DOHH2 (cell line): Measurements from ENCODE around the gene OIT3.

Experiments used
- H3F3A ChIP-seq: fragments of 200-600 bp; sonication (generic), shearing (Covaris generic); 2 replicates; pipeline ENCODE4 v1.6.0; 2016; ENCODE audit warnings: antibody characterized with exemption, mild to moderate bottlenecking; ENCODE audit not compliant: control insufficient read depth, insufficient read depth
- H3K27ac ChIP-seq: fragments of 200-600 bp; sonication (generic); 2 replicates; pipeline ENCODE4 v1.5.1; 2014; ENCODE audit warnings: low read depth, mild to moderate bottlenecking, low read length, moderate library complexity
- H3K27me3 ChIP-seq: fragments of 200-600 bp; sonication (generic); 2 replicates; pipeline ENCODE4 v1.6.1; 2014; ENCODE audit warnings: mild to moderate bottlenecking, low read length, mixed read lengths; ENCODE audit not compliant: control insufficient read depth
- H3K36me3 ChIP-seq: fragments of 200-600 bp; sonication (generic); 2 replicates; pipeline ENCODE4 v1.6.1; 2014; ENCODE audit warnings: mild to moderate bottlenecking, low read length, moderate library complexity, mixed read lengths; ENCODE audit not compliant: control insufficient read depth
- H3K4me1 ChIP-seq: fragments of 200-600 bp; sonication (generic); 2 replicates; pipeline ENCODE4 v1.6.1; 2014; ENCODE audit warnings: mild to moderate bottlenecking, low read length, mixed read lengths; ENCODE audit not compliant: control insufficient read depth
- H3K4me2 ChIP-seq: fragments of 200-600 bp; sonication (generic); 2 replicates; pipeline ENCODE4 v1.6.0; 2014; ENCODE audit warnings: mild to moderate bottlenecking, low read length, moderate library complexity
- H3K4me3 ChIP-seq: fragments of 200-600 bp; sonication (generic); 2 replicates; pipeline ENCODE4 v1.5.1; 2014; ENCODE audit warnings: mild to moderate bottlenecking, low read length, mixed read lengths
- H3K79me2 ChIP-seq: fragments of 200-600 bp; sonication (generic); 2 replicates; pipeline ENCODE4 v1.6.1; 2014; ENCODE audit warnings: mild to moderate bottlenecking, low read length, mixed read lengths; ENCODE audit not compliant: control insufficient read depth
- H3K9me2 ChIP-seq: fragments of 200-600 bp; sonication (generic); replicated peaks from 2 replicates; pipeline ENCODE4 v1.6.1; 2014; ENCODE audit warnings: mild to moderate bottlenecking, low read length, mixed read lengths; ENCODE audit not compliant: control insufficient read depth
- H3K9me3 ChIP-seq: fragments of 200-600 bp; sonication (generic); 2 replicates; pipeline ENCODE4 v1.6.1; 2014; ENCODE audit warnings: antibody characterized with exemption, low read length, mixed read lengths; ENCODE audit not compliant: control insufficient read depth, insufficient read depth
- H4K20me1 ChIP-seq: fragments of 200-600 bp; sonication (generic); 2 replicates; pipeline ENCODE4 v1.6.0; 2014; ENCODE audit warnings: low read depth, mild to moderate bottlenecking, antibody characterized with exemption, low read length, moderate library complexity; ENCODE audit not compliant: control insufficient read depth, insufficient read depth
- EZH2phosphoT487 ChIP-seq: fragments of 200-600 bp; sonication (generic); IDR thresholded peaks from 2 replicates; pipeline ENCODE4 v1.6.1; 2017; ENCODE audit warnings: borderline replicate concordance, mild to moderate bottlenecking, antibody characterized with exemption, low read length, moderate library complexity, mixed read lengths
- TF ChIP-seq, protein P1 (sequence below): fragments of 200-600 bp; sonication (generic); IDR thresholded peaks from one replicate; pipeline ENCODE4 v1.5.1; 2014; ENCODE audit warnings: antibody characterized with exemption, mild to moderate bottlenecking, low read depth, low read length; ENCODE audit not compliant: poor library complexity, severe bottlenecking

Gene OIT3

DNA sequence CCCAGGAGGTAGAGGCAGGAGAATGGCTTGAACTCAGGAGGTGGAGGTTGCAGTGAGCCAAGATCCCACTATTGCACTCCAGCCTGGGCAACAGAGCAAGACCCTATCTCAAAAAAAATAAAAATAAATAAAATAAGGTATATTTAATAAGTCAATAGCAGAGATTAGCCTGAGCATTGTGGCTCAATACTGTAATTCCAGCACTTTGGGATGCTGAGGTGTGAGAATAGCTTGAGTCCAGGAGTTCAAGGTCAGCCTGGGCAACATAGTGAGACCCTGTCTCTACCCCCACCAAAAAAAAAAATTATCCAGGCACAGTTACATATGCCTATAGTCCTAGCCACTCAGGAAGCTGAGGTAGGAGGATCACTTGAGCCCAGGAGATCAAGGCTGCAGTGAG is 38.4 kb upstream of the OIT3 start:
- Histone ChIP-seq H3F3A (no peaks in the 10 kb centered on the region), H3K27me3 (no peaks in the 10 kb centered on the region), H3K4me3 (no peak overlapping the region), H3K4me1 (no peaks in the 10 kb centered on the region), H3K36me3 (no peaks in the 10 kb centered on the region), H4K20me1 (no peaks in the 10 kb centered on the region), H3K79me2 (no peaks in the 10 kb centered on the region), H3K9me2 (no peaks in the 10 kb centered on the region), H3K9me3 (peaks cover 8% of the 10 kb centered on the region; the same call in 1 of the 2 replicates), H3K27ac (no peak overlapping the region), H3K4me2 (no peak overlapping the region)
- TF ChIP-seq, protein P1, sequence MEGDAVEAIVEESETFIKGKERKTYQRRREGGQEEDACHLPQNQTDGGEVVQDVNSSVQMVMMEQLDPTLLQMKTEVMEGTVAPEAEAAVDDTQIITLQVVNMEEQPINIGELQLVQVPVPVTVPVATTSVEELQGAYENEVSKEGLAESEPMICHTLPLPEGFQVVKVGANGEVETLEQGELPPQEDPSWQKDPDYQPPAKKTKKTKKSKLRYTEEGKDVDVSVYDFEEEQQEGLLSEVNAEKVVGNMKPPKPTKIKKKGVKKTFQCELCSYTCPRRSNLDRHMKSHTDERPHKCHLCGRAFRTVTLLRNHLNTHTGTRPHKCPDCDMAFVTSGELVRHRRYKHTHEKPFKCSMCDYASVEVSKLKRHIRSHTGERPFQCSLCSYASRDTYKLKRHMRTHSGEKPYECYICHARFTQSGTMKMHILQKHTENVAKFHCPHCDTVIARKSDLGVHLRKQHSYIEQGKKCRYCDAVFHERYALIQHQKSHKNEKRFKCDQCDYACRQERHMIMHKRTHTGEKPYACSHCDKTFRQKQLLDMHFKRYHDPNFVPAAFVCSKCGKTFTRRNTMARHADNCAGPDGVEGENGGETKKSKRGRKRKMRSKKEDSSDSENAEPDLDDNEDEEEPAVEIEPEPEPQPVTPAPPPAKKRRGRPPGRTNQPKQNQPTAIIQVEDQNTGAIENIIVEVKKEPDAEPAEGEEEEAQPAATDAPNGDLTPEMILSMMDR: no peak
- no peak for TF ChIP-seq EZH2phosphoT487

DNA sequence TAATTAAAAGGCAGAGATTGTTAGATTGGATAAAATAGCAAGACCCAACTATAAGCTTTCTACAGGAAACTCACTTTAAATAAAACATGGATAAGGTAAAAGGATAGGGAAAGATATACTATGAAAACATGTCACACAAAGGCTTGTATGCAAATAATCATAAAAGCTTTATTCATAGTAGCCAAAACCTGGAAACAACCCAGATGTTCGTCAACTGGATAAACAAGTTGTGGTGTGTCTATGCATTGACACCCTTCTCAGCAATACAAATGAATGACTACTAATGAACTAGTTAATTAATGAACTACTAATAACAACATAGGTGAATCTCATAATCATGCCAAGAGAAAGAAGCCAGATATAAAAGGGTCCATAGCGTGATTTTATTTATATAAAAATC is 37.7 kb upstream of the OIT3 start:
- TF ChIP-seq EZH2phosphoT487: no peak
- TF ChIP-seq, protein P1: no peak
- Histone ChIP-seq H4K20me1 (no peaks in the 10 kb centered on the region), H3K9me2 (no peaks in the 10 kb centered on the region), H3K27me3 (no peaks in the 10 kb centered on the region), H3K36me3 (no peaks in the 10 kb centered on the region), H3K9me3 (peaks cover 8% of the 10 kb centered on the region; the same call in 1 of the 2 replicates), H3K27ac (no peak overlapping the region), H3K4me1 (no peaks in the 10 kb centered on the region), H3K4me2 (no peak overlapping the region), H3F3A (no peaks in the 10 kb centered on the region), H3K4me3 (no peak overlapping the region), H3K79me2 (no peaks in the 10 kb centered on the region)

DNA sequence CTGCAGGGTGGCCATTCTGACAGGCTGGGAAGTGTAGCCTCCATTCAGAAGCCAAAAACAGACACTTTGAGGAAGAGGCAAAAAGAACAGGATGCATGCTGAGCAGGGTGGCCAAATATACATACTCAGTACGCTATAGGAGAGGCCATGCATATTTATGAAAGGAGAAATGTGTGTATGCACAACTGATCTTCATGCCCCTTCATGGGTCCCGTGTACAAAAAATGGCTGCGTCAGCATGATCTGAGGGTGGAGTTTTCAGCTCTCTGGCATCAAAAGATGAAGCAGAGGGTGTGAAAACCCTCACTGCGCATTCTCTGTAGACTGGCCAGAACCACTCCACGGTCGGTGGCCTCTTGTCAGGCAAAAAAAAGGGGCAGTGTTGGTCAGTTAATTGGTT is 35.5 kb upstream of the OIT3 start:
- H3K4me1 ChIP-seq: no peaks in the 10 kb centered on the region
- no peaks in the 10 kb centered on the region for H3K36me3 ChIP-seq
- H3K27me3 ChIP-seq: no peaks in the 10 kb centered on the region
- H3K9me3 ChIP-seq: no peaks in the 10 kb centered on the region
- H3F3A ChIP-seq: no peaks in the 10 kb centered on the region
- TF ChIP-seq, protein P1: no peak
- no peak for TF ChIP-seq EZH2phosphoT487
- no peak overlapping the region for H3K4me2 ChIP-seq
- no peaks in the 10 kb centered on the region for H4K20me1 ChIP-seq
- H3K9me2 ChIP-seq: no peaks in the 10 kb centered on the region
- H3K27ac ChIP-seq: no peak overlapping the region
- no peaks in the 10 kb centered on the region for H3K79me2 ChIP-seq
- no peak overlapping the region for H3K4me3 ChIP-seq

DNA sequence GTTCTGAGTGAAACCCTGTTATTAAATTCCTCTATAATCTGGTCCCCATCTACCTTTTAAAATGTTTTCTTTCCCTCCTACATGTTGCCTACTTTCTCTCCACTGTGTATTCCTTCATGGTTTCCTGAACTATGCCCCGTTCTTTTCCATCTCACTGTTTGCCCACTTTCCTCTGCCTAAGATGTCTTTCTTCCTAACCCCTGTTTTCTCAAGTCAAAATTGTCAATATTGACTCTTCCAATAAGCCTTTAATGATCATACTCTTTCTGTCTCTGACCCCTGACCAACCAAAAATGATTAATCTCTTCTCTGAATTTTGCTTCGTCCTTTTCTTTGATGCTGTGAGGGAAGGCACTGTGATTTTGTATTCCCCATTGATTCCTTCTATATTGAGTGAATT is 30.6 kb upstream of the OIT3 start:
- TF ChIP-seq, protein P1: no peak
- no peak for TF ChIP-seq EZH2phosphoT487
- Histone ChIP-seq H3K4me3 (no peak overlapping the region), H3K4me1 (no peaks in the 10 kb centered on the region), H4K20me1 (no peaks in the 10 kb centered on the region), H3K27me3 (no peaks in the 10 kb centered on the region), H3K79me2 (no peaks in the 10 kb centered on the region), H3K27ac (no peak overlapping the region), H3K9me2 (no peaks in the 10 kb centered on the region), H3K4me2 (no peak overlapping the region), H3K36me3 (no peaks in the 10 kb centered on the region), H3F3A (no peaks in the 10 kb centered on the region), H3K9me3 (no peaks in the 10 kb centered on the region)
